Erythroblast (primary cell): ENCODE results near the gene OBSCN.

Experiments used
- GATA1 ChIP-seq: IDR thresholded peaks from 2 replicates; pipeline ENCODE4 v1.6.1; 2011; ENCODE audit warnings: low read depth, mild to moderate bottlenecking, control low read depth, low read length, moderate library complexity
- POLR2A ChIP-seq: IDR thresholded peaks from 2 replicates; pipeline ENCODE4 v1.6.1; 2011; ENCODE audit warnings: mild to moderate bottlenecking, low read length

- no peak for TF ChIP-seq POLR2A
- no peak for TF ChIP-seq GATA1
These were observed 84.2 kb downstream of the OBSCN start for GRCh38 chr1:228291906-228292608.
